ENCODE data around the gene GJD4.

The GJD4 gene

DNA sequence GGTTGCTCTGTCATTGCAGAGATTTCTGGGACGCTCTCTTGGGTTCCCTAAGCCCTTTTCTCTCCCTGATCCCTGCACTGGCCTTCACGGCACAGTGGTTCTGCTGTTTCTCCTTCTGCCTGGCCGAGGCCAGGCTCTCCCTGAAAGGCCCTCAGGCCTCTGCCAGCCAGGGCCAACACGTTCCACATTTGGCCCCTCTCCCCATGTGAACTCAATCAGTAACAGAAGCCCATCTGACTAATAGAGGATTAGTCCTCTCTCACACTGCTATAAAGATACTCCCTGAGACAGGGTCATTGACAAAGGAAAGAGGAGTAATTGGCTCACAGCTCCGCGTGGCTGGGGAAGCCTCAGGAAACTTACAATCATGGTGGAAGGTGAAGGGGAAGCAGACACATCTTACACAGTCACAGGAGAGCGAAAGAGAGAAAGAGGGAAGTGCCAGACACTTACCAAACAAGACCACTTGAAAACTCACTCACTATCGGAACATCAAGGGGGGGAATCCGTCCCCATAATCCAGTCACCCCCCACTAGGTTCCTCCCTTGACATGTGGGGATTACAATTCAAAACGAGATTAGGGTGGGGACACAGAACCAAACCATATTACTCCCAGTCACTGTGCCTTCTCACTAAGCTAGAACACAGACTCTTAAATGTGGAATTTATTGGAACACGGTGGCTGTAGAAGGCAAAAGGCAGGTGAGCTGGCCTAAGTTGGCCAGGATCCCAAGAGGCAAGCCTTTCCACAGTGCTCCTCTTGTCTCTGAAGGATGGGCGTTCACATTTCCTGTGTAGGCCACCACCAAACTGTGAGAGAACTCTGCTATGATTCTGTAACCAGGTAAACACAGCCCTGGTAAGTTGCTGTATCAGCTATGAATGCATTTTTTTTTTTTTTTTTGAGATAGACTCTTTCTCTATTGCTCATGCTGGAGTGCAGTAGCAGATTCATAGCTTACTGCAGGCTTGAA is 28.2 kb downstream of the GJD4 start:
- Histone ChIP-seq H3K27ac (no peak overlapping the region), H3K4me3 (no peak overlapping the region)
- no peak for DNase-seq (ENCODE audit: low spot score)
- TF ChIP-seq, protein P1, sequence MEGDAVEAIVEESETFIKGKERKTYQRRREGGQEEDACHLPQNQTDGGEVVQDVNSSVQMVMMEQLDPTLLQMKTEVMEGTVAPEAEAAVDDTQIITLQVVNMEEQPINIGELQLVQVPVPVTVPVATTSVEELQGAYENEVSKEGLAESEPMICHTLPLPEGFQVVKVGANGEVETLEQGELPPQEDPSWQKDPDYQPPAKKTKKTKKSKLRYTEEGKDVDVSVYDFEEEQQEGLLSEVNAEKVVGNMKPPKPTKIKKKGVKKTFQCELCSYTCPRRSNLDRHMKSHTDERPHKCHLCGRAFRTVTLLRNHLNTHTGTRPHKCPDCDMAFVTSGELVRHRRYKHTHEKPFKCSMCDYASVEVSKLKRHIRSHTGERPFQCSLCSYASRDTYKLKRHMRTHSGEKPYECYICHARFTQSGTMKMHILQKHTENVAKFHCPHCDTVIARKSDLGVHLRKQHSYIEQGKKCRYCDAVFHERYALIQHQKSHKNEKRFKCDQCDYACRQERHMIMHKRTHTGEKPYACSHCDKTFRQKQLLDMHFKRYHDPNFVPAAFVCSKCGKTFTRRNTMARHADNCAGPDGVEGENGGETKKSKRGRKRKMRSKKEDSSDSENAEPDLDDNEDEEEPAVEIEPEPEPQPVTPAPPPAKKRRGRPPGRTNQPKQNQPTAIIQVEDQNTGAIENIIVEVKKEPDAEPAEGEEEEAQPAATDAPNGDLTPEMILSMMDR (IDR thresholded peaks at IDR 0.05): no peak

GRCh38 chr10:35635576-35635975 is 30.4 kb downstream of the GJD4 start:
- TF ChIP-seq, protein P1 (IDR thresholded peaks at IDR 0.05): peak; percentile 72
- no peak for DNase-seq (ENCODE audit: low spot score)
- Histone ChIP-seq H3K27ac (no peak overlapping the region), H3K4me3 (no peak overlapping the region)

GRCh38 chr10:35636956-35637355 is 31.8 kb downstream of the GJD4 start:
- Histone ChIP-seq H3K4me3 (no peak overlapping the region), H3K27ac (no peak overlapping the region)
- TF ChIP-seq, protein P1 (IDR thresholded peaks at IDR 0.05): no peak
- DNase-seq (ENCODE audit: low spot score): no peak

GRCh38 chr10:35637462-35637861 is 32.3 kb downstream of the GJD4 start:
- peak overlapping the region; percentile 4 for H3K4me3 ChIP-seq
- TF ChIP-seq, protein P1 (IDR thresholded peaks at IDR 0.05): no peak
- H3K27ac ChIP-seq: no peak overlapping the region
- no peak for DNase-seq (ENCODE audit: low spot score)

- peak overlapping the region; percentile 4 for H3K4me3 ChIP-seq
- no peak for DNase-seq (ENCODE audit: low spot score)
Observed at GRCh38 chr10:35638101-35638500, 33.0 kb downstream of the GJD4 start.

GRCh38 chr10:35639021-35639727 is 34.0 kb downstream of the GJD4 start:
- Histone ChIP-seq H3K27ac (peak overlapping the region in 1 of 2 donors; percentile 20), H3K4me3 (peak overlapping the region; percentile 81)
- TF ChIP-seq, protein P1 (IDR thresholded peaks at IDR 0.05): no peak
- no peak for DNase-seq (ENCODE audit: low spot score)

More at GRCh38 chr10:35638101-35638500, 33.0 kb downstream of the GJD4 start:
- TF ChIP-seq, protein P1 (IDR thresholded peaks at IDR 0.05): no peak
- no peak overlapping the region for H3K27ac ChIP-seq

Measured in coronary artery (tissue), 2 donors.